Measurements from ENCODE around the gene MYG1. TPM values are rescaled to one million over a fixed set of nuclear protein-coding genes. Genes with fewer than 3 reads are reported as not detected.

The MYG1 gene
- total and polyA plus RNA-seq, 2 of the 13 experiments (the other 11 are each of a cell fraction or from before 2014, with no cell fraction given) = 38.6 to 58.0 TPM

DNA sequence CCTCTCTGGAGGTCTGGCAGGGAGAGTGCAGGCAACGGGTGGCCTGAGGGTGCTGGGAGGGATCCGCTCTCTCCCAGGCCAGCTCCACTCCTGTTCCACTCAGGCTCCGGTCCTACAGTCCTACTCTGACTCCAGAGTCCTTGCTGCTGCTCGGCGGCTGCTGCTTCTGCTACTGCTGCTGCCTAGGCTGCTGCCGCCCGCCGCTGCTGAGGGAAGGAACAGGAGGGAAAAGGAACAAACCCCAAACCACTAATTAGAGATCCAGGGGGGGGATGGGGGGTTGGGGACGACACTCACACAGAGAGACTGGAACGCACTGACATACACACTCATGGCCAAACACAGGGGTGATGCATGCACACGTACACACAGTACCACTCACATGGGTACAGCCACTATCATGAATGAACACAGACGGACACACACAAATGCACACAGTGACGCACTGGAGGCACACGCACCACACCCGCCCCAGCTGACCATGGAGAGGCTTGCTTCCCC is 36.7 kb downstream of the MYG1 start, which contains the start of gene SP7:
Gene SP7 (minus strand): TSS at position 174 of the 501 bp plus-strand sequence. CDS start 708 bp downstream, outside the sequence.
- Histone ChIP-seq H3K27ac (ENCODE audit: extremely low read length, insufficient read depth, low read length) (no peak within 1 kb of the TSS), H4K20me1 (ENCODE audit: insufficient read depth, low read length) (no peaks in the 10 kb centered on the region), H3K9me3 (ENCODE audit: low read length) (no peaks in the 10 kb centered on the region), H3K27me3 (ENCODE audit: control insufficient read depth in 1 of 2, insufficient read depth in 2 of 2, low read length in 2 of 2) (peaks cover 11 to 74% of the 10 kb centered on the region in 2 experiments), H3K4me1 (ENCODE audit: insufficient read depth, low read length) (no peaks in the 10 kb centered on the region), H3K4me3 (replicated peaks in 1 of 3; ENCODE audit: insufficient read depth in 1 of 3, low read depth in 2 of 3, low read length in 3 of 3) (no peak within 1 kb of the TSS), H2AFZ (ENCODE audit: low read length) (no peak within 1 kb of the TSS), H3K4me2 (ENCODE audit: low read depth, low read length) (no peak within 1 kb of the TSS), H3K79me2 (ENCODE audit: insufficient read depth, low read length) (no peaks in the 10 kb centered on the region), H3K9ac (ENCODE audit: insufficient read depth, low read depth, low read length) (no peak within 1 kb of the TSS), H3K36me3 (replicated peaks in 1 of 2; ENCODE audit: control insufficient read depth in 1 of 2, insufficient read depth in 2 of 2, low read length in 2 of 2) (no peaks in the 10 kb centered on the region)
- POLR2A ChIA-PET = interaction anchor here (0.6 to 0.8 kb wide), 2 partner anchors 15 to 69 kb away, joined by 3 read pairs; partner anchors contain the start of gene AAAS
- ATAC-seq (peak; percentile 58), FAIRE-seq (no peak), DNase-seq (ENCODE audit: low spot score) (no peak)
- TF ChIP-seq, protein P1, sequence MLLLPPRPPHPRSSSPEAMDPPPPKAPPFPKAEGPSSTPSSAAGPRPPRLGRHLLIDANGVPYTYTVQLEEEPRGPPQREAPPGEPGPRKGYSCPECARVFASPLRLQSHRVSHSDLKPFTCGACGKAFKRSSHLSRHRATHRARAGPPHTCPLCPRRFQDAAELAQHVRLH (CRISPR knock-in tag; IDR thresholded peaks at IDR 0.05; ENCODE audit: borderline replicate concordance, low read depth) = no peak
- TF ChIP-seq ELF1 (CRISPR knock-in tag; IDR thresholded peaks at IDR 0.05) (no peak), KLF6 (CRISPR knock-in tag; IDR thresholded peaks at IDR 0.05) (no peak), ATF7-NPFF (CRISPR knock-in tag; IDR thresholded peaks at IDR 0.05; ENCODE audit: low read depth) (no peak), CHD4 (IDR thresholded peaks at IDR 0.05; ENCODE audit: borderline replicate concordance, low read length) (no peak), NFKB2 (CRISPR knock-in tag; IDR thresholded peaks at IDR 0.05; ENCODE audit: borderline replicate concordance) (no peak), RCOR2 (CRISPR knock-in tag; IDR thresholded peaks at IDR 0.05) (no peak), ZNF550 (CRISPR knock-in tag; IDR thresholded peaks at IDR 0.05; ENCODE audit: borderline replicate concordance) (no peak), ZMAT3 (CRISPR knock-in tag; conservative IDR thresholded peaks at IDR 0.05) (no peak), SRSF4 (IDR thresholded peaks at IDR 0.05; ENCODE audit: low read depth, low read length, poor library complexity, severe bottlenecking) (no peak), MAF1 (CRISPR knock-in tag; IDR thresholded peaks at IDR 0.05; ENCODE audit: borderline replicate concordance) (no peak)
- TF ChIP-seq, protein P2, sequence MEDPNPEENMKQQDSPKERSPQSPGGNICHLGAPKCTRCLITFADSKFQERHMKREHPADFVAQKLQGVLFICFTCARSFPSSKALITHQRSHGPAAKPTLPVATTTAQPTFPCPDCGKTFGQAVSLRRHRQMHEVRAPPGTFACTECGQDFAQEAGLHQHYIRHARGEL (CRISPR knock-in tag; IDR thresholded peaks at IDR 0.05) = no peak
- TF ChIP-seq, protein P3, sequence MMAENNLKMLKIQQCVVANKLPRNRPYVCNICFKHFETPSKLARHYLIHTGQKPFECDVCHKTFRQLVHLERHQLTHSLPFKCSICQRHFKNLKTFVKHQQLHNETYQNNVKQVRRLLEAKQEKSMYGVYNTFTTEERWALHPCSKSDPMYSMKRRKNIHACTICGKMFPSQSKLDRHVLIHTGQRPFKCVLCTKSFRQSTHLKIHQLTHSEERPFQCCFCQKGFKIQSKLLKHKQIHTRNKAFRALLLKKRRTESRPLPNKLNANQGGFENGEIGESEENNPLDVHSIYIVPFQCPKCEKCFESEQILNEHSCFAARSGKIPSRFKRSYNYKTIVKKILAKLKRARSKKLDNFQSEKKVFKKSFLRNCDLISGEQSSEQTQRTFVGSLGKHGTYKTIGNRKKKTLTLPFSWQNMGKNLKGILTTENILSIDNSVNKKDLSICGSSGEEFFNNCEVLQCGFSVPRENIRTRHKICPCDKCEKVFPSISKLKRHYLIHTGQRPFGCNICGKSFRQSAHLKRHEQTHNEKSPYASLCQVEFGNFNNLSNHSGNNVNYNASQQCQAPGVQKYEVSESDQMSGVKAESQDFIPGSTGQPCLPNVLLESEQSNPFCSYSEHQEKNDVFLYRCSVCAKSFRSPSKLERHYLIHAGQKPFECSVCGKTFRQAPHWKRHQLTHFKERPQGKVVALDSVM (CRISPR knock-in tag; IDR thresholded peaks at IDR 0.05) = no peak
- 16% methylated on average over 9 of the region's 15 CpGs for WGBS (ENCODE audit: low lambda C conversion rate)
- in situ Hi-C loops (cut with HindIII; ENCODE audit: extremely low pct_ligation_motif_present, low pct_unique_long_range_greater_than_20kb) = no loop called here
- CTCF ChIA-PET (ENCODE audit: low intra/inter-chr PET ratio, low total read pairs) = no interaction called here
- no TSS peak for BruUV-seq (replicated peaks)
- intact Hi-C loops (cut with micrococcal nuclease; ENCODE audit: unreplicated experiment) = no loop called here

All from HepG2 (cell line).